CD14-positive monocyte (primary cell): ENCODE data around the gene GTF3C2. TPM values are rescaled to one million over a fixed set of nuclear protein-coding genes. Genes with fewer than 3 reads are reported as not detected.
A peak's percentile ranks its signal among the peaks of the same experiment; 100 is the strongest.

Experiments
- DNase-seq, 3 donors: peaks; one replicate each; pipeline ENCODE4 v3.0.0-alpha.2; 2011 to 2022
- H2AFZ ChIP-seq: 2 replicates; pipeline ENCODE4 v1.6.0; 2012; ENCODE audit warnings: mild to moderate bottlenecking, low read depth, low read length, inconsistent platforms; ENCODE audit not compliant: insufficient read depth, poor library complexity, severe bottlenecking
- H3K27ac ChIP-seq, 2 donors: 1 replicate in 1 of 2; 2 replicates in 1 of 2; pipeline ENCODE4 v1.5.1; 2012 to 2013; ENCODE audit warnings: low read length in 2 of 2, control low read depth in 1 of 2, inconsistent platforms in 1 of 2, low read depth in 1 of 2, mild to moderate bottlenecking in 1 of 2
- H3K27me3 ChIP-seq, 2 donors: one replicate each; pipeline versions ENCODE4 v1.6.0 to v1.6.1; 2011 to 2013; ENCODE audit warnings: low read length in 2 of 2; ENCODE audit not compliant: control insufficient read depth in 2 of 2, insufficient read depth in 2 of 2
- H3K36me3 ChIP-seq, 2 donors: replicated peaks in 1 of 2; 1 replicate in 1 of 2; 2 replicates in 1 of 2; pipeline versions ENCODE4 v1.5.1 to v1.6.1; 2012 to 2013; ENCODE audit warnings: low read length in 2 of 2, control low read depth in 1 of 2, inconsistent platforms in 1 of 2, mild to moderate bottlenecking in 1 of 2; ENCODE audit not compliant: insufficient read depth in 2 of 2, control insufficient read depth in 1 of 2
- H3K4me1 ChIP-seq, 2 donors: 1 replicate in 1 of 2; 2 replicates in 1 of 2; pipeline versions ENCODE4 v1.5.1 to v1.6.1; 2012 to 2013; ENCODE audit warnings: low read length in 2 of 2, control low read depth in 1 of 2, inconsistent platforms in 1 of 2, mild to moderate bottlenecking in 1 of 2, moderate library complexity in 1 of 2; ENCODE audit not compliant: insufficient read depth in 2 of 2, control insufficient read depth in 1 of 2
- H3K4me2 ChIP-seq: replicated peaks from 2 replicates; pipeline ENCODE3; 2012; ENCODE audit warnings: low read length, moderate library complexity, mild to moderate bottlenecking; ENCODE audit not compliant: poor library complexity, severe bottlenecking; ENCODE audit errors: extremely low read depth
- H3K4me3 ChIP-seq, 3 experiments: fragments of 200-600 bp in 1 of 3; sonication (generic) in 1 of 3; replicated peaks in 1 of 3; 1 replicate in 2 of 3; 2 replicates in 1 of 3; pipeline ENCODE4 v1.5.1; 2011 to 2013; ENCODE audit warnings: low read length in 3 of 3, mild to moderate bottlenecking in 3 of 3, control low read depth in 2 of 3, low read depth in 2 of 3, inconsistent platforms in 1 of 3, moderate library complexity in 1 of 3
- H3K79me2 ChIP-seq: 2 replicates; pipeline ENCODE4 v1.6.0; 2012; ENCODE audit warnings: mild to moderate bottlenecking, control low read depth, inconsistent platforms, low read length, moderate library complexity; ENCODE audit not compliant: insufficient read depth
- H3K9ac ChIP-seq: 2 replicates; pipeline ENCODE4 v1.6.0; 2017; ENCODE audit warnings: low read length, mild to moderate bottlenecking; ENCODE audit not compliant: insufficient read depth, poor library complexity, severe bottlenecking
- H3K9me3 ChIP-seq, 2 donors: replicated peaks in 1 of 2; 1 replicate in 1 of 2; 2 replicates in 1 of 2; pipeline versions ENCODE4 v1.5.1 to v1.6.1; 2012 to 2013; ENCODE audit warnings: low read length in 2 of 2, control low read depth in 1 of 2; ENCODE audit not compliant: control insufficient read depth in 1 of 2, insufficient read depth in 1 of 2
- H4K20me1 ChIP-seq: 2 replicates; pipeline ENCODE4 v1.6.0; 2012; ENCODE audit warnings: mild to moderate bottlenecking, low read length, control low read depth, moderate library complexity; ENCODE audit not compliant: insufficient read depth
- H3K27ac Mint-ChIP-seq, 7 donors: one replicate each; pipeline ENCODE4 v1.8.0; 2020; ENCODE audit warnings: mild to moderate bottlenecking in 7 of 7, mixed read lengths in 7 of 7, moderate library complexity in 6 of 7, inconsistent platforms in 2 of 7
- H3K27me3 Mint-ChIP-seq, 3 donors: one replicate each; pipeline ENCODE4 v1.8.0; 2021 to 2022; ENCODE audit warnings: low read depth in 3 of 3, mild to moderate bottlenecking in 3 of 3, mixed read lengths in 3 of 3, moderate library complexity in 3 of 3, inconsistent platforms in 1 of 3
- H3K36me3 Mint-ChIP-seq, 2 donors: one replicate each; pipeline ENCODE4 v1.8.0; 2020; ENCODE audit warnings: mixed read lengths in 2 of 2, inconsistent platforms in 1 of 2, mild to moderate bottlenecking in 1 of 2
- H3K4me1 Mint-ChIP-seq: one replicate; pipeline ENCODE4 v1.8.0; 2020; ENCODE audit warnings: mild to moderate bottlenecking, mixed read lengths
- H3K4me3 Mint-ChIP-seq, 2 donors: one replicate each; pipeline ENCODE4 v1.8.0; 2020; ENCODE audit warnings: mild to moderate bottlenecking in 2 of 2, mixed read lengths in 2 of 2, moderate library complexity in 1 of 2
- H3K9me3 Mint-ChIP-seq, 7 donors: one replicate each; pipeline ENCODE4 v1.8.0; 2020 to 2022; ENCODE audit warnings: mixed read lengths in 7 of 7, mild to moderate bottlenecking in 6 of 7, moderate library complexity in 6 of 7, inconsistent platforms in 2 of 7
- CTCF ChIP-seq: fragments of 200-600 bp; IDR thresholded peaks from one replicate; pipeline ENCODE4 v1.8.0; 2022; ENCODE audit warnings: antibody characterized with exemption, mild to moderate bottlenecking
- WGBS: methylation state at CpG from one replicate; pipeline ENCODE4 v1.1.5; 2013; ENCODE audit warnings: missing lambda C conversion rate; ENCODE audit not compliant: insufficient coverage; 5-methylcytosine and 5-hydroxymethylcytosine counted together
- intact Hi-C, 2 donors: fragments of 100-400 bp; cut with micrococcal nuclease; formaldehyde crosslinking; loops; one replicate each; pipeline versions ENCODE4 v1.15.0 to v1.15.1; 2023
- polyA plus RNA-seq, 3 donors: library from polyadenylated mRNA; depleted of rRNA in 1 of 3; unstranded in 2 of 3; stranded (reverse) in 1 of 3; fragments of 300-500 nt in 2 of 3; fragments of >200 nt in 1 of 3; fragmentation: Illumina TruSeq in 2 of 3; gene quantifications; 1 replicate in 2 of 3; 2 replicates in 1 of 3; pipeline ENCODE4 v1.2.3, GENCODE V29; 2012 to 2021

Gene GTF3C2
- polyA plus RNA-seq, 3 donors = 34.4 to 70.8 (median 41.7) TPM

GRCh38 chr2:27312152-27312551 is 44.4 kb downstream of the GTF3C2 start:
- Histone ChIP-seq H3K9ac (no peak overlapping the region), H3K36me3 (peaks cover 21 to 49% of the 10 kb centered on the region in 2 donors), H3K27ac (no peak overlapping the region), H3K9me3 (no peaks in the 10 kb centered on the region), H3K4me2 (no peak overlapping the region), H3K79me2 (no peaks in the 10 kb centered on the region), H2AFZ (no peak overlapping the region), H4K20me1 (peaks cover 12% of the 10 kb centered on the region), H3K4me3 (no peak overlapping the region), H3K4me1 (peaks cover under 1 to 2% of the 10 kb centered on the region in 2 donors), H3K27me3 (peaks cover 0 to 9% of the 10 kb centered on the region in 2 donors)
- Mint-ChIP-seq H3K4me3 (no peak overlapping the region), H3K9me3 (peaks cover 0 to 3% (median 0%) of the 10 kb centered on the region in 7 donors), H3K36me3 (peaks cover 46 to 62% of the 10 kb centered on the region in 2 donors), H3K27me3 (peaks cover 14 to 16% (median 16%) of the 10 kb centered on the region in 3 donors), H3K4me1 (peaks cover 5% of the 10 kb centered on the region), H3K27ac (no peak overlapping the region)
- whole genome bisulfite sequencing = 100% methylated on average over 3 of the region's 3 CpGs
- TF ChIP-seq CTCF = no peak
- no peak for DNase-seq
- intact Hi-C loops = no loop called here

DNA sequence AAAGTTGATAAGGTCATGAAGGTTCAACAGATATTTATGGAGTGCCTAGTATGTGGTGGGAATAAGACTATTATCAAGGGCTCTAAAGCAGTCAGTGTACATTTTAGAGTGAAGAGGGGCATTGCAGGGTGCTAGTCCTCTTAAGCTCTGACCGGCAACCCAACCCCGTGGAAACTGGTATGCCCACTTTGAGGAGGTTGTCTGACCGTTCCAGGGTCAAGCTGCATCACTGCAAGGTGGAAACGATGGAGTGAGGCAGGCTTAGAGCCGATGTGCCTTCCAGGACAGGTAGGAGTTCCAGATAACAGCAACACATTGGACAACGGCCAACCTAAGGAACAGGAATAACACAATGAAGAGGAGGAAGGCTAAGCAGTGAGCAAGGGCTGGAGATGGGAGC is 46.9 kb downstream of the GTF3C2 start:
- Histone ChIP-seq H3K4me1 (peaks cover 10 to 12% of the 10 kb centered on the region in 2 donors), H3K4me2 (no peak overlapping the region), H3K27ac (no peak overlapping the region), H3K27me3 (peaks cover 4 to 32% of the 10 kb centered on the region in 2 donors), H2AFZ (no peak overlapping the region), H3K4me3 (no peak overlapping the region), H3K9me3 (peaks cover 0 to 7% of the 10 kb centered on the region in 2 donors), H3K9ac (no peak overlapping the region), H3K79me2 (no peaks in the 10 kb centered on the region), H4K20me1 (peaks cover 4% of the 10 kb centered on the region), H3K36me3 (peaks cover 19 to 34% of the 10 kb centered on the region in 2 donors)
- Mint-ChIP-seq H3K27ac (peak overlapping the region in 1 of 7 donors; percentile 56), H3K9me3 (peaks cover 0 to 6% (median 1%) of the 10 kb centered on the region in 7 donors), H3K27me3 (peaks cover 38 to 41% (median 41%) of the 10 kb centered on the region in 3 donors), H3K36me3 (peaks cover 36 to 45% of the 10 kb centered on the region in 2 donors), H3K4me1 (peaks cover 11% of the 10 kb centered on the region), H3K4me3 (no peak overlapping the region)
- intact Hi-C loops = no loop called here
- 97% methylated on average over 6 of the region's 6 CpGs for WGBS
- DNase-seq = no peak
- no peak for TF ChIP-seq CTCF
